Measurements from ENCODE around the gene NAA38.
"Not testable (repeated sequence)": the region's sequence is repeated elsewhere in the genome, so short reads cannot be mapped to it uniquely, and the experiment has no call there.

The NAA38 gene

GRCh38 chr17:7824021-7824924 lies 33.1 kb downstream of the NAA38 start:
- DNase-seq (ENCODE audit: low read depth), result no peak

DNA sequence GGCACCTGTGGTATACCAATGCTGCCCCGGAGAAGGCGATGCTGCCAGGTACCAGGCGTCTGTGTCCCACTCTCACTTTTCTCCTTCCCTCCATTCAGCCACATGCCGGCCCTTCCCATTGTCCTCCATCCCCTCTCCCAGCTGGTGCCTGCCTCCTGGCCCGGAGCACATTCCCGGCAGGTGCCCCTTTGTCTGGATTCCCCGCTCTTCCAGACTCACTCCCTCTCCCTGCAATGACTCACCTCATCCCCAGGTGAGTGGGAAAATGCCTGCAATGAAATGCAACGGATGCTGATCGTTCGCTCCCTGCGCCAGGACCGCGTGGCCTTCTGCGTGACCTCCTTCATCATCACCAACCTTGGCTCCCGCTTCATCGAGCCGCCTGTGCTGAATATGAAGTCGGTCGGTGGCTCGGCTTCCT lies 33.8 kb downstream of the NAA38 start:
- DNase-seq (ENCODE audit: low read depth), result no peak

GRCh38 chr17:7822126-7822525 lies 35.2 kb downstream of the NAA38 start:
- no peak for DNase-seq (ENCODE audit: low read depth)

- DNase-seq (ENCODE audit: low read depth), result no peak
Observed at GRCh38 chr17:7820231-7820630, 37.1 kb downstream of the NAA38 start.

- DNase-seq (ENCODE audit: low read depth), result no peak
Observed at GRCh38 chr17:7818746-7819645, 38.4 kb downstream of the NAA38 start.

DNA sequence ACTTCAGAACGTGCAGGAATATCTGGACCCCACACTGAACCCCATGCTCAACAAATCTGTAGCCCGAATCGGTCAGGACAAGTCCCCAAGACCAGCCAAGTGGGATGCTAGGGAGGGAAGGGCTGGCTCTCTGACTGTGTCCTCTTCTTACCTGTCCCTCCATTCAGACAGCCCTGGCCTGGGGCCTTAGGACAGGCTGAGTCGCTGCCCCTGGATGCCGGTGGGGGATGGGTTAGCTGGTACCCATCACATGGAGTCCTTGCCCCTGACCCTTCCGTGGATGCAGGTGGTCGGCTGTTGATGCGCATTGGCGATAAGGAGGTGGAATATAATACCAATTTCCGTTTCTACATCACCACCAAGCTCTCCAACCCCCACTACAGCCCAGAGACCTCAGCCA lies 39.3 kb downstream of the NAA38 start:
- no peak for DNase-seq (ENCODE audit: low read depth)

GRCh38 chr17:7817643-7817964 lies 39.8 kb downstream of the NAA38 start:
- no peak for DNase-seq (ENCODE audit: low read depth)

GRCh38 chr17:7816926-7817642 lies 40.3 kb downstream of the NAA38 start:
- no peak for DNase-seq (ENCODE audit: low read depth)

GRCh38 chr17:7814969-7815368 lies 42.4 kb downstream of the NAA38 start:
- no peak for DNase-seq (ENCODE audit: low read depth)

DNA sequence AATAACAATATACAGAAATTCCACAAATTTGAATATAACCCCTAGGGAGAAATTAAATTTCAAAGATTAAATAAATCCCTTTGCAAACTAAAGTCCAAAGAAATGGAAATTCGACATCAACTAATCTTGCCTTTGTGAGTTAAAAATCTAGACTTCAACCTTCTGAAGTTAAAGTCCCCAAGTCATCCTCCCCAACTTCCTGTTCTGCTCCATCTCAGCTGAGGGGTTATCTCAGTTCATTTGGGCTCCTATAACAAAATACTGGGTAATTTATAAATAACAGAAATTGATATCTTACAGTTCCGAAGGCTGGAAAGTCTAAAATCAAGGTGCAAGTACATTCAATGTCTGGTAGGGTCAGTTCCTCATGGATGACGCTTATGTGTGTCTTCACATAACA lies 46.1 kb downstream of the NAA38 start:
- no peak for DNase-seq (ENCODE audit: low read depth)

DNA sequence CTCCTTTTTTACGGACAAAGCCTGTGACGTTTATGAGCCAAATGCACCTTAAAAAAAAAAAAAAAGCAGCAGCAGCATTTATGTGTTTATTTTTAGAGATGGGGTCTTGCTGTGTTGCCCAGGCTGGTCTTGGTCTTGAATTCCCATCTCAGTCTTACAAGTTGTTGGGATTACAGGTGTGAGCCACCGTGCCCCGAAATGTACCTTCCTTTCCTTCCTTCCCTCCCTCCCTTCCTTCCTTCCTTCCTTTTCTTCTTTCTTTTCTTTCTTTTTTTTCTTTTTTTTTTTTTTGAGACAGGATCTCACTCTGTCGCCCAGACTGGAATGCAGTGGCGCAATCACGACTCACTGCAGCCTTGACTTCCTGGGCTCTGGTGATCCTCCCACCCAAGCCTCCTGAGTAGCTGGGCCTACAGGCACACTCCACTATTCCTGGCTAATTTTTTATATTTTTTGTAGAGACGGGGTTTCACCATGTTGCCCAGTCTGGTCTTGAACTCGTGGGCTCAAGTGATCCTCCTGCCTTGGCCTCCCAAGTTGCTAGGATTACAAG lies 47.5 kb downstream of the NAA38 start:
- DNase-seq (ENCODE audit: low read depth), result not testable (repeated sequence)

DNA sequence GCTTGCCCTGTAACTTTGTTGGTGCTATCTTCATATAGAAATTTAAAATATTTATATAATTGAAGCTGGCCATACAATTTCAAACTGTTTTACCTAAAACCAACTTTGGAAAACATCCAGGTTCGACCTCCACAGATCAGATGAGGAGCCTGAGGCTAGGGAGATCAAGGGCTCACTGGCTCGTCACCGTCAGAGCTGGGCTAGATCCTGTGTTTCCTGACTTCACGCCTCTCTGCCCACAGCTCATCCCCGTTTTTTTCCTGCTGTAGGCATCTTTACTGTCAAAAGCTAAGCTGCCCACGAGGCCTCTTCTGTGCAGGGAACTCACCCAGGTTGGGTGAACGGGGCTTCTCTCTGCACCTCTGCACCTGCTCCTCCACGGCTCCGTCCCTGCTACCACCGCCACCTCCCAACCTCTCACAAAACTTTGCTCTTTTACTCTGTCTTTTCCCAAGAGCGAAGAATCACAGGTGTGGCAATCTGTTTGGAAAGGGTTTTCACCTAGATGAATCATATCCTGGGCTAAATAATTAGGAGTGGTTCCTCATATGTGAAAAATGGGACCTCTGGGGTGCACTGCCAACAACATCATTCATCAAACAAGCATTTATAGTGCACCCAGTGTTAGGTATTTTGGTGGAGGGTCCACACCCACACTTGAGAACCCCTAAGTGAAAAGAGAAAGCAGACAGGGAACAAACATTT lies 48.1 kb downstream of the NAA38 start:
- no peak for DNase-seq (ENCODE audit: low read depth)

GRCh38 chr17:7807206-7807605 lies 50.2 kb downstream of the NAA38 start:
- no peak for DNase-seq (ENCODE audit: low read depth)

Data from stimulated activated CD8-positive, alpha-beta memory T cell treated with anti-CD3 and anti-CD28 coated beads, Interleukin-4, amount 100 ng/mL, for 24 hours (primary cell).